Measurements from ENCODE around the gene TMEM232.
A peak's percentile ranks its signal among the peaks of the same experiment; 100 is the strongest.
"Not testable (repeated sequence)": the region's sequence is repeated elsewhere in the genome, so short reads cannot be mapped to it uniquely, and the experiment has no call there.

TMEM232 gene

DNA sequence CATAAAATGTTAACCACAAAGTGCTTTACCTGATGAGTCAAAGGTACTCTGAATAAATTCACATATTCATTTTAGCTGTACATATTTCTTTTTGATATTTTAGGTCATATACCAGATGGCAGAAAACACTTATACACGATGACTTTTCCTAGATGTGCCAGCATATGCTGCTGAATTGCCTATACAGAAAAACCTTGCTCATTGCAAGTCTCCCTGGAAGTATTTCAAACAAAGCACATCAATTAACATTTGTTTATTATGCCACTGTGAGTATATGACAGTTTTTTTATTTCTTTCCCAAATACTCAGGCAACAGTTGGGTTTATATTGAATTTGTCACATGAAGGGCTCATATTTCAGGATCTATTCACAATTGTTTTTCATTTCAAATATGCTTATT is 180.8 kb downstream of the TMEM232 start:
- DNase-seq, result no peak
- intact Hi-C loops (cut with DNase I), result no loop called here

DNA sequence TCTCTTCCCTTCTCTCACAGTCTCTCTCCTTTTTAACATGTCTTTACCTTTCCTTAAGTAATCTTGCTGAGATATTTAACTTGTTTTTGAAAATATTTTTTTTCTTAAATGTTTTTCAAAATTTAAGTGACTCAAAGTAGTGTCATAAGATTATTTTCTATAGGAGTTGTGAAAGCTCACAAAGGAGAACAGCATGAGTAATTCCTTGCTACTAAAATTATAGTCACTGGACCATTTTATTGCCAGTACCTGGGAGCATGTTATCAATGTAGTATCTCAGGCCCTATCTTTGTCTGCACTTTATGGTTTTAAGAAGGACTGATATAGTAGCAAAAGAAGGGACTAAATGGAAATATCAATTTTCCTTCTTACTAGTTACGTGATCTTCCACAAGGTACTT is 181.9 kb downstream of the TMEM232 start:
- intact Hi-C loops (cut with DNase I), result no loop called here

DNA sequence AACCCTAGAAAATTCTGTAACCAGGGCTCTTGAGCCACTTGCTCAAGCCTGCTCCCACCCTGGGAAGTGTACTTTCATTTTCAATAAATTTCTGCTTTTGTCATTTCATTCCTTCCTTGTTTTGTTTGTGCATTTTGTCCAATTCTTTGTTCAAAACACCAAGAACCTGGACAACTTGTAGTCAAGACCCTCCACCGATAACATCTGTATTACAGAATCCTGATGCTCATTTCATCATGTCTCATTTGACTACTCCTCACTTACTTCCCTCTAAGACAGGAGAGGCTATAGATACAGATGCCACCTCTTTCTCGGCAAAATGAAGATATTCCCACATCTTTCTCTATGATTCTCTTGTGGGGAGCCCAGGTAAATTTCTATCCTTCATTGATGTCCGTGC is 183.5 kb downstream of the TMEM232 start:
- no peak for DNase-seq
- intact Hi-C loops (cut with DNase I), result no loop called here

More for the DNA sequence above, 181.9 kb downstream of the TMEM232 start:
- DNase-seq, result no peak

DNA sequence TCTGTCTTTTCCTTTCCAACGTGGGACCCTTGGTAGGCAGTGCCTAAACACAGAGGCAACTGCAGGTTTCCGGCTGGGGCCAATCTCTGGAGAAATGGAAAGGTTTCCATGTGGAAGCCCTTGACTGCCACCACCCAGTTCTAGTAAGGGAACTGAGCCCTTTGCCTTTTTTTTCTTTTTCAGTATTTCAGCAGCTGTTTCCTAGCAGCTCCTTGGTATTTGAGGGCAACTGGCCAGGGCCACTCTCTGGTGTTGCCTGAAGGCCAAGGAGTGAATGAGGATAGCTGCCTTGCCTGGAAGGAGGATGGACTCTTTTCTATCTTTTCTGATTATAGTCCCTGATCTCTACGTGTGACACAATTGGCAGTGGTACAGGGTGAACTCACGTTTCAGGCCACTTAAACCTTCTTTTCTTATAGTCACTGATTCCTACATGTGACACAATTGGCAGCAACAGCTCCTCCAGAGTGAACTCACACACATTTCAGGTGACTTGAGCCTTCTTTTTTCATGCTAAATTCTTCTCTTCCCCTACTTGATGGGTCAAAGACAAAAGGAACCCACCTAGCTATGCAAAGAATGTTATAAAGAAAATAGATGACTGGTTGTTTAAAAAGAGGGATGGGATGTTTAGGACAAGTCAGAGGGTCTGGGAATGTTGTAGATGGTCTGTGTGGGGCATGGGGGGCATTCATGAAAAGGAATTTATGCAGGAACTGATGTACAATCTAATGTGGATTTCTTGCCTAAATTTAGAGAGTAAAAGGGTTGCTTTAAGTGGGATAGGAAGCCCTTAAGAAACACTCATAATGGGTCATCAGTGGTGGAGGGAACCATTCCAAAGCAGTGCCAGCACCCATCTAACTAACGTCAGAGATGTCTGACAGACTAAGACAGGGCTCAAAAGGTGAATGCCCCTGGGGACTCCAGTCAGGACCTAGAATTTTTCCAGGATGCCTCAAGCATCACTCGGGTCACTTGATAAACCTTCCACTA is 190.1 kb downstream of the TMEM232 start:
- intact Hi-C loops (cut with DNase I), result no loop called here

DNA sequence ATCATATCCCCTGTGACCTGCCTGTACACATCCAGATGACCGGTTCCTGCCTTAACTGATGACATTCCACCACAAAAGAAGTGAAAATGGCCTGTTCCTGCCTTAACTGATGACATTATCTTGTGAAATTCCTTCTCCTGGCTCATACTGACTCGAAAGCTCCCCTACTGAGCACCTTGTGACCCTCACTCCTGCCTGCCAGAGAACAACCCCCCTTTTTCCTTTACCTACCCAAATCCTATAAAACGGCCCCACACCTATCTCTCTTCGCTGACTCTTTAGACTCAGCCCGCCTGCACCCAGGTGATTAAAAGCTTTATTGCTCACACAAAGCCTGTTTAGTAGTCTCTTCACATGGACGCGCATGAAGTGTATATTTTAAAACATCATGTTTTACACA is 191.3 kb downstream of the TMEM232 start:
- DNase-seq; intact Hi-C loops (cut with DNase I): not testable (repeated sequence)

More for the DNA sequence above, 190.1 kb downstream of the TMEM232 start:
- peak in 29 of 42 donors; percentile 2 to 51 (median 31) for DNase-seq

DNA sequence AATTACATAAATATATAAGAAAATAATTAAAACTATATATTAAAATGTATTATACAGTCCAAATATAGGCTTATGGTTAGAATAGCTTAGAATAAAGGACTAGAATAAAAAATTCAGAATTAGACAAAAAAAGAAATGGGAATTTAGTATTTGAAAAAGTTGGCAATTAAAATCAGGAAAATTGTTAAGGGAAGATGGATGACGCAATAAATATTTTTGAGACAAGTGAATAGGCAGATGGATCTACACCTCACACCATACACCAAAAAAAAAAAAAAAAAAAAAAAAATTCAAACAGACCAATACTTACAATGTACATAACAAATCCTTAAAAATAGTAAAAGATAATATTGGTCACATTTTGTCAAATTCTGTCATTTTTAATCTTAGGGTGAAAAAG is 200.7 kb downstream of the TMEM232 start:
- no peak for DNase-seq
- intact Hi-C loops (cut with DNase I), result no loop called here

DNA sequence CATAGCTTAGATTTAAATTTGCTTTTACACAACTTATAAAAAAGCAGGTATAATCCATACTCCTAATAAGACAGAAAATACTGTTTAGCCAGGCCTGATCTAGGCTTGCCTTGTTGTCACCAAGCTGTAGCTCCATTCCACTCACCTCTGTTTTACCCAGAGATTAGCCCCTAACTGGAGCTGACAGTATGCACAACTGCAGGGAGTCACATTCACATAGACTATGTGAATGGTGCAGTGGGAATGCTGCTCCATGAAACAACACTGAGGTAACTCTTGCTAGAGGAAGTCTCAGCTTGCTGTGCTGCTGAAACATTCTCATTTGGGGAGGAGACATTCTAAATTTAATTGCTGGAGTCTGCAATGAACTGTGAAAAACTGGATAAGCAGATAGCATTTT is 209.1 kb downstream of the TMEM232 start:
- intact Hi-C loops (cut with DNase I), result no loop called here
- no peak for DNase-seq

DNA sequence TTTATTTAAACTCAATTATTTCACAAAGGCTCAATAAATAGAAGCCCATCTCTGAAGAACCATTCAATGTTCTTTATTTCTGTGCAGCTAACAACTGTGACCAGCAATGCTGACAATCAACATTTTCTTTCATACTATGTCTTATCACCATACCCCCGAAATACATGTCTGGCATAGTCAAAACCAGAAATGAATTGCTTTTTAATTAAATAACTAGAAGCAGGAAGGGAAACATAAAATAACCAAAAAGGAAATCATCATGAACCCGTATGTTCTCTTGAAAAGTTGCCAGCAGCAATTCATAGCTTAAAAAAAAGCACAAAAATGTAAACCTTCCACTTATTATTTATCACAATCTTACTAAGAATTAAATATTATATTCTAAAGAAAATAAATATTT is 212.4 kb downstream of the TMEM232 start:
- intact Hi-C loops (cut with DNase I), result no loop called here
- no peak for DNase-seq

DNA sequence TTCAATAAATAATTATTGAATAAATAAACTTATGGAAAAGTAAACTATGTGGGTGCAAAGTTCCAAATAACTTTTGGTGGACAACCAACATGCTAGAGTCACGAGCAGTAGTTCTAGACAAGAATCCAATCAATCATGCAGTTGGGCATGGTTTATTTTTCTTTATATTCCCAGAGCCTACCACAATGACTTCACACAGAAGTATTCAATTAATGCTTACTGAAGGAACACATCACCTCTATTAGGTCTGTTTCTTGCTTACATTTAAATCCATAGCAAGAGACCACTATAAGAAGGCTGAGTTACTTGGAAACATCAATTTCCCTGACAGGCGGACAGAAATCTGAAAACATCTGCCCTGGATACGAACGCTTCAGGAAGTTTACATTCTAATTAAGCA is 214.2 kb downstream of the TMEM232 start:
- intact Hi-C loops (cut with DNase I), result no loop called here
- no peak for DNase-seq

DNA sequence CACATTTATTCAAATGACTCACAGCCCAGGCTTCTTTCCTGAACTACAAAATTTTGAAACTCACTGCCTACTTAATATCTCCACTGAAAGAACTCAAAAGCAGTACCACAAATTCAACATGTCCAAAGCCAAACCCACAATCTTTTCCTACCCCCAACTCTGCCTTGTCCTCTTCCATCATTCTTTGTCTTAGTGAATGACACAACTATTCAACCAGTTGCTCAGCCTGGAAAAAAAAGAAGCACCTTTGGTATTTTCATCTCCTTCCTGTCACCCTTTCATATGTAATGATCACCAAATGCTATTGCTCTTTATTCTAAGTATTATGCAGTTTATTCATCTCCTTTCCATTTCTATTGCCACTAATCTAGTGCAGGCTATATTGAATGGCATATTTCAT is 216.3 kb downstream of the TMEM232 start:
- intact Hi-C loops (cut with DNase I), result no loop called here
- DNase-seq, result no peak

DNA sequence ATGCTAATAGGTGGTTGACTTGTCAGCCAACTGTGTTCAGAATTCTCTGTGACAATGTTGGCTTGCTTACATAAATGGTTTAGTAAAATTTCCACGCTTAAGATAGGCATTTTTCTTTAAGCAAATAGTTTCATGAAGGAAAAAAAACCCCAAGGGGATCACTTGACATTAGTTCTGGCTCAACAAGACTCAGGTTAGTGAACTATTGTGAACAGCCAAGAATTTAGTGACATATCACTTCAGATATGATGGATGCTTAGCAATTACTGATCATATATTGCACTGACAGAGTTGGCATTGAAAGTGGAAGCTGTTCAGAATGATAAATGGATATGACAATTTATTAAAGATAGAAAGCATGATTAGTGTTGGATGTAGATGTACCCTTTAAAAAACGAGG is 218.5 kb downstream of the TMEM232 start:
- no peak for DNase-seq
- intact Hi-C loops (cut with DNase I), result no loop called here

DNA sequence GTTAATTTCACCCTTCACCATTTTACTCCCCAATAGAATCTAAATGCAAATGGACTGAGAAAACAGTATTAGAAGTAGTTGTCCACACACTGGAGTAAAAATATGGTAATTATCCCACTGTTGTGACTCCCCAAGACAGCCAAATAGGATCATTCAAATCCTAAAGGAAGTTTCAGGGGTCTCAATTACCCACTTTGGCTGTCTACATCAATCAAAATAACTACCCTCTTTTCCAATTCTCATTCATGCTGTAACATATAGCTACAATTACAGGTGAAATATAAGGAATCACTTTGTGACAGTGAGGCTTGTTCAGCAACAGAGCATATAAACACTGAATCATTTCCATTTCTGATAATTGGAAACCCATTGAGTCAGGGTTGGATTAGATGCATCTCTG is 220.1 kb downstream of the TMEM232 start:
- intact Hi-C loops (cut with DNase I), result no loop called here
- no peak for DNase-seq

DNA sequence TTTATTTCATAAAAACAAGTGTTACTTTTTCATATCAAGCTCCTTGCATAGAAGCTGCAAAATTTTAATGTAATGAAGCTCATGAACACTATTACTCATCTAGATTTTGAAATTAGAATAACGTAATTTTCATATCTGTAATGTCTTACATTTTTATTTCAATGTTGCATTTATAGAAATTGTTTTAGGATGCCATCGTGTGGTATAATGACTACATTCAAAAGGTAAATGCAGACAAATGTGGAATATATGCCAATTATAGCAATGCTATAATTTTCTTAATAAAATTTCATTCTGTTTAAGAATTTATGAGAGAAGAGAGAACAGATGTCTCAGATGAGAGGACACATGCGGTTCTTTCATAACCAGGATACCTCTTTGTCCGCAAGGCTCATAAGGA is 230.2 kb downstream of the TMEM232 start:
- intact Hi-C loops (cut with DNase I), result no loop called here
- no peak for DNase-seq

DNA sequence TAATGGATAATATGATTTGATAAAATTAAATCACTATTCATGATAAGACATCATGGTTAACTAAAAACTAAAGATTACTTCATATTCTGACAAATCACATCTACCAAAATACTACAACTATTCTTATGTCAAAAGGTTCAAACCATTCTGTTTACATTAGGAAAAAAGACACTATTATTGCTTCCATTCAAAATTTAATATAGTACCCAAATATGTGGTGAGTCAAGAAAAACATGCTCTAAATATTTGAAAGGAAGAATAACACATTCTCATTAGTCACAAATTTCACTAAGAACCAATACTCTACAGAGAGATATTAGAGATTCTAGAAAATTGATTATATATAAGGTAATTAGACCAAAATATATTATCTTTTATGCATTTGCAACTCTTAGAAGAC is 234.0 kb downstream of the TMEM232 start:
- no peak for DNase-seq
- intact Hi-C loops (cut with DNase I), result no loop called here

DNA sequence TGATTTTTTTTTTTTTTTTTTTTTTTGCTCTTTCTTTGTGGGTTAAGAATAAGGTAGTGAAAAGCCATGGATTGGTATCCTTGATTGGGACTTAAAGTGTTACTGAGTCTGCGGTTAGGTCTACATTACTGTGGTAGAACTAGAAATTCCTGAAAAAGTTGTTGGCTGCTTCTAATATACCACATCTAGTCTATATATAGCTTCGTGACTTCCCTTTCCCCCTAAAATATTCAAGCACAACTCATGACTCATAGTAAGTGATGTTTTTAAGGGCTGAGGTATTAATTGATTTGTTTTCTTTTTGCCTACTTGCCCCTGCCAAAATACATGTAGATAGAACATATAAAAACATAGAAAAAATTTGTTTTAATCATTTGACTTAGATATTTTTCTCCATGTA is 247.6 kb downstream of the TMEM232 start:
- no peak for DNase-seq
- intact Hi-C loops (cut with DNase I), result no loop called here

DNA sequence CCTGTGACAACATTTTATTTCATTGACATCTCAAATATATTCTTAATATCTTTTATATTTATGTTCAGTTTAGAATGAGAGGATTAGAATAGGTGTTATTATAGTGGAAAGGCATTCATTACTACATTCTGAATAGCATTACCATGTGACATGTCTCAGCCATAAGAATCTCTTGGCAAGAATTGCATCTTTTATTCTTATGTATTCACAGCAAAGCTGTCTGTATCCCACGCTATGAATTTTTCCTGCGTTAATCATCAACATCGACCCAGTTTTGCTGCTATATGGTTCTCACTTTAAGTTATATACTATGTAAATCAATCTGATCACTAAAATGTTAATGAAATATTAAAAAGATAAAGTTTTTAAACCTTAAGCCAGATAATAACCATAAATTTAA is 248.6 kb downstream of the TMEM232 start:
- DNase-seq, result no peak
- intact Hi-C loops (cut with DNase I), result no loop called here

DNA sequence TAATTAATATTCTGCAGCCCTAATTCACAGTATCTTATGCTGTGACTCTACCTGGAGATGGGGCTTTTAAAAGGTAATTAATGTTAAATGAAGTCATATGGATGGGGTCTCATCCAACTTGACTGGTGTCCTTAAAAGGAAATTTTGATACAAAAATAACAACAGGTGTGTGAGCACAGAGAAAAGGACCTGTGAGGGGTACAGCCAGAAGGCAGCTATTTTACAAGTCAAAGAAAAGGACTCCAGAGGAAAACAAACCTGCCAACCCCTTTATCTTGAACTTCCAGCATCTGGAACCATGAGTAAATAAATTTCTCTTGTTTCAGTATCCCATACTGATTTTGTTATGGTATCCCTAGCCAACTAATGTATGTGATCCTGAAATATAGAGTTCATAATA is 250.3 kb downstream of the TMEM232 start:
- no peak for DNase-seq
- intact Hi-C loops (cut with DNase I), result no loop called here

DNA sequence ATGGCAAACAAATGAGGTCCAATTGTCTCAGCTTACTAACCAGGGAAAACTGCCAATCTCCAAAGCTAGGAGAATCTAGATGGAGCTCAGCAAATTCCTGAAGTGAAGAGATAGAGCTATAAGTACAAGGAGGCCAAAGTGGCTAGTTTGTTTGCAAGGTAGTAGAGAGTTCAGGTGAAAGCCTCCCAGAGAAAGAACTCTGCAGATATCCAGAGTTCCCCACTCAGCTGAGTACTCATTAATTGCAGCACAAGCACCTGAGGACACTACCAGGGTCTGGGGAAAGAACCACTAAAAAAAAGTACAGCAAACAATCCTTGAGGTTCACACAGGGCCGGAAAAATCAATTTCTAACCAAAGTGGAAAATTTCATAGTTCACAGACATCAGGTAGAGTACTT is 250.9 kb downstream of the TMEM232 start:
- DNase-seq, result no peak
- intact Hi-C loops (cut with DNase I), result no loop called here

DNA sequence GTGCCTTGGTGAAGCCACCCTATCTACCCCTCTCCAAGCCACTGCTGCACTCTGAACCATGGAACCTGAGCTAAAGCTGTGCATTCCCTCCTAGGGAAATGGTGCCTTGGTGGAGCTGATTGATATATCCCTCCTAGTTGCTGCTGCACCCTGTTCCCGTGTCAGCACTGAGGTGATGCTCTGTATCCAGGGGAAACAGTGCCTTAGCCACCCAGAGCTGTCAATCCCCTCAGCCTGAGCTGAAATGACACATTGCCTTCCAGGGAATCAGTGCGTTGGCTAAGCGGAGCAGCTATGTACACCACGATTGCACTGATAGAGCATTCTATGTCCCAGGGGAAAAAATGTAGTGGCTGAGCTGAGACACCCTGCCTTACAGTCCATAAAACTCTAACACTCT is 257.0 kb downstream of the TMEM232 start:
- intact Hi-C loops (cut with DNase I), result no loop called here
- DNase-seq, result peak in 33 of 42 donors; percentile 2 to 73 (median 18)

DNA sequence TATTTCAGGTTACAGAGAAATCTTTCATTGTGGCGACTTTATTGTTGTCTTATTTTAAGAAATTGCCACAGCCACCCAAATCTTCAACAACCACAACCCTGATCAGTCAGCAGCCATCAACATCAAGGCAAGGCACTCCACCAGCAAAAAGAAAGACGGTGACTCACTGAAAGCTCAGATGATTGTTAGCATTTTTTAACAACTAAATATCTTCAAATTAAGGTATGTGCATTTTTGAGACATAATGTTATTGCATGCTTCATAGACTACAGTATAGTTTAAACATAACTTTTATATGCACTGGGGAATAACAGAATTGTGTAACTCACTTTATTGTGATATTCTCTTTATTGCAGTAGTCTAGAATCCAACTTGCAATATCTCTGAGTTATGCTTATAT is 263.4 kb downstream of the TMEM232 start:
- intact Hi-C loops (cut with DNase I), result no loop called here
- DNase-seq, result no peak

DNA sequence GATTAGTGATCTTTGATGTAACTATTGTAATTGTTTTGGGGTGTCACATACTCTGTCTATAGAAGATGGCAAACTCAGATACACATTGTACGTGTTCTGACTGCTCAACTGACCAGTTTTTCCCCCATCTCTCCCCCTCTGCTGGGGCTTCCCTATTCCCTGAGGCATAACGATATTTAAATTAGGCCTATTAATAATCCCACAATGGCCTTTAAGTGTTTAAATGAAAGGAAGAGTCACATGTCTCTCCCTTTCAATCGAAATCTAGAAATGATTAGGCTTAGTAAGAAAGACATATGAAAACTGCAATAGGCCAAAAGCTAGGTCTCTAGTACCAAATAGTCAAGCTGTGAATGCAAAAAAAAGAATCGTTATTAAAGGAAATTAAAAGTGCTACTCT is 265.6 kb downstream of the TMEM232 start:
- intact Hi-C loops (cut with DNase I), result no loop called here
- no peak for DNase-seq
